WTC11 (cell line): Measurements from ENCODE around the gene TLR7. TPM values are rescaled to one million over a fixed set of nuclear protein-coding genes. Genes with fewer than 3 reads are reported as not detected.

Experiments
- ATAC-seq: fragments of 200-7000 bp; cut with Tn5 transposase; 2 replicates; pipeline ENCODE4 v1.10.0; 2021; ENCODE audit warnings: mild to moderate bottlenecking, moderate library complexity
- CTCF ChIA-PET: fragments of 300-600 bp; sonication (Branson Sonifier 250); formaldehyde crosslinking; loops from one replicate; lab custom pipeline; 2021; ENCODE audit warnings: antibody characterized with exemption; lab: Charles Lee
- POLR2A ChIA-PET: fragments of 350-600 bp; sonication (Branson Sonifier 250); formaldehyde crosslinking; loops from one replicate; lab custom pipeline; 2021; ENCODE audit warnings: antibody characterized with exemption; lab: Charles Lee
- DNase-seq: peaks from one replicate; pipeline ENCODE4 v3.0.0; 2021; ENCODE audit warnings: low spot score
- H3K27ac Mint-ChIP-seq: 2 replicates; pipeline ENCODE4 v1.8.0; 2021; ENCODE audit warnings: mixed read lengths
- H3K27me3 Mint-ChIP-seq: 2 replicates; pipeline ENCODE4 v1.8.0; 2021; ENCODE audit warnings: low read depth, mild to moderate bottlenecking, moderate library complexity, mixed read lengths
- H3K36me3 Mint-ChIP-seq: 2 replicates; pipeline ENCODE4 v1.8.0; 2021; ENCODE audit warnings: mixed read lengths
- H3K4me1 Mint-ChIP-seq: 2 replicates; pipeline ENCODE4 v1.8.0; 2022; ENCODE audit warnings: mixed read lengths
- H3K4me3 Mint-ChIP-seq: 2 replicates; pipeline ENCODE4 v1.8.0; 2021; ENCODE audit warnings: mild to moderate bottlenecking, moderate library complexity, mixed read lengths
- H3K9me3 Mint-ChIP-seq: 2 replicates; pipeline ENCODE4 v1.8.0; 2021; ENCODE audit warnings: mixed read lengths
- AFF4 ChIP-seq: sonication (generic); formaldehyde crosslinking; IDR thresholded peaks from 2 replicates; pipeline ENCODE4 v1.8.1; 2023; ENCODE audit warnings: mild to moderate bottlenecking, missing genetic modification reagents, borderline replicate concordance
- ATF1 ChIP-seq: sonication (generic); formaldehyde crosslinking; IDR thresholded peaks from 2 replicates; pipeline ENCODE4 v1.8.1; 2023; ENCODE audit warnings: mild to moderate bottlenecking, moderate library complexity, missing genetic modification reagents
- E2F4 ChIP-seq: sonication (generic); formaldehyde crosslinking; IDR thresholded peaks from 2 replicates; pipeline ENCODE4 v1.8.1; 2022; ENCODE audit warnings: low read depth, mild to moderate bottlenecking, moderate library complexity, missing genetic modification reagents, borderline replicate concordance
- EMX1 ChIP-seq: fragments of 250-450 bp; sonication (Bioruptor Pico); IDR thresholded peaks from 2 replicates; pipeline ENCODE4 v1.8.0; 2021; ENCODE audit warnings: mild to moderate bottlenecking
- FOXJ3 ChIP-seq: sonication (generic); formaldehyde crosslinking; IDR thresholded peaks from 2 replicates; pipeline ENCODE4 v1.9.0; 2021; ENCODE audit warnings: missing genetic modification reagents, mild to moderate bottlenecking, borderline replicate concordance
- FOXP1 ChIP-seq: sonication (generic); formaldehyde crosslinking; IDR thresholded peaks from 2 replicates; pipeline ENCODE4 v1.8.0; 2022; ENCODE audit warnings: missing genetic modification reagents, mild to moderate bottlenecking, moderate library complexity, borderline replicate concordance
- FOXP4 ChIP-seq: sonication (generic); formaldehyde crosslinking; IDR thresholded peaks from 2 replicates; pipeline ENCODE4 v1.8.0; 2022; ENCODE audit warnings: mild to moderate bottlenecking, missing genetic modification reagents
- GRHL2 ChIP-seq: fragments of 250-450 bp; sonication (Bioruptor Pico); IDR thresholded peaks from 2 replicates; pipeline ENCODE4 v1.8.0; 2022; ENCODE audit warnings: mild to moderate bottlenecking, moderate library complexity; ENCODE audit not compliant: insufficient replicate concordance, severe bottlenecking
- IRF2 ChIP-seq: sonication (generic); formaldehyde crosslinking; IDR thresholded peaks from 2 replicates; pipeline ENCODE4 v1.8.0; 2022; ENCODE audit warnings: low read depth, missing genetic modification reagents, borderline replicate concordance
- JAZF1 ChIP-seq: fragments of 250-450 bp; sonication (Bioruptor Pico); IDR thresholded peaks from 2 replicates; pipeline ENCODE4 v1.9.0; 2021; ENCODE audit warnings: moderate library complexity, mild to moderate bottlenecking, inconsistent platforms
- NFE2L1 ChIP-seq: sonication (generic); formaldehyde crosslinking; IDR thresholded peaks from 2 replicates; pipeline ENCODE4 v1.8.1; 2023; ENCODE audit warnings: missing genetic modification reagents
- SMAD3 ChIP-seq: sonication (generic); formaldehyde crosslinking; IDR thresholded peaks from 2 replicates; pipeline ENCODE4 v1.8.0; 2022; ENCODE audit warnings: missing genetic modification reagents, mild to moderate bottlenecking, borderline replicate concordance
- ZNF232 ChIP-seq: sonication (generic); formaldehyde crosslinking; IDR thresholded peaks from 2 replicates; pipeline ENCODE4 v1.8.0; 2022; ENCODE audit warnings: mild to moderate bottlenecking, missing genetic modification reagents
- ZNF281 ChIP-seq: sonication (generic); formaldehyde crosslinking; IDR thresholded peaks from 2 replicates; pipeline ENCODE4 v1.8.0; 2023; ENCODE audit warnings: mild to moderate bottlenecking, missing genetic modification reagents
- ZNF317 ChIP-seq: sonication (generic); formaldehyde crosslinking; IDR thresholded peaks from 2 replicates; pipeline ENCODE4 v1.8.1; 2023; ENCODE audit warnings: low read depth, mild to moderate bottlenecking, moderate library complexity, missing genetic modification reagents, borderline replicate concordance
- ZNF512 ChIP-seq: sonication (generic); formaldehyde crosslinking; IDR thresholded peaks from 2 replicates; pipeline ENCODE4 v1.8.1; 2022; ENCODE audit warnings: missing genetic modification reagents, borderline replicate concordance
- ZSCAN18 ChIP-seq: fragments of 250-450 bp; sonication (Bioruptor Pico); IDR thresholded peaks from 2 replicates; pipeline ENCODE4 v2.1.2; 2022; ENCODE audit warnings: mild to moderate bottlenecking, moderate library complexity
- total RNA-seq: library from RNA; stranded (reverse); gene quantifications from 3 replicates; pipeline ENCODE4 v1.2.3, GENCODE V29; 2021

The TLR7 gene
- total RNA-seq, 1 experiment from 2014 or later, result not detected

GRCh38 chrX:12920990-12921389 is 54.1 kb downstream of the TLR7 start (continued):
- TF ChIP-seq ZNF281 (CRISPR knock-in tag), result no peak

- ATAC-seq (no peak), DNase-seq (no peak)
- Mint-ChIP-seq H3K9me3 (peaks cover 10% of the 10 kb centered on the region), H3K27me3 (no peaks in the 10 kb centered on the region), H3K27ac (no peak overlapping the region), H3K36me3 (no peaks in the 10 kb centered on the region), H3K4me3 (no peak overlapping the region), H3K4me1 (no peaks in the 10 kb centered on the region; the same call in 1 of the 2 replicates)
- no peak for TF ChIP-seq JAZF1 (CRISPR knock-in tag)
- ChIA-PET POLR2A (interaction anchor here (0.6 kb wide), 1 partner anchor 1127 kb away, joined by 3 read pairs; no protein-coding TSS in a partner anchor), CTCF (interaction anchor here (0.8 to 1.3 kb wide), 2 partner anchors 24 to 25 kb away, joined by 3 to 4 read pairs; no protein-coding TSS in a partner anchor)
Observed at GRCh38 chrX:12921886-12922598, 55.2 kb downstream of the TLR7 start.

- Mint-ChIP-seq H3K27me3 (no peaks in the 10 kb centered on the region), H3K9me3 (peaks cover 10% of the 10 kb centered on the region), H3K4me1 (no peaks in the 10 kb centered on the region), H3K36me3 (no peaks in the 10 kb centered on the region), H3K27ac (no peak overlapping the region), H3K4me3 (no peak overlapping the region)
- CTCF ChIA-PET, result interaction anchor here (0.8 to 1.3 kb wide), 2 partner anchors 24 to 25 kb away, joined by 3 to 4 read pairs; no protein-coding TSS in a partner anchor
- no peak for ATAC-seq
- POLR2A ChIA-PET, result no interaction called here
- DNase-seq, result no peak
- no peak for TF ChIP-seq ZNF317 (CRISPR knock-in tag)
- no peak for TF ChIP-seq ATF1 (CRISPR knock-in tag)
- no peak for TF ChIP-seq ZNF232
- no peak for TF ChIP-seq E2F4 (CRISPR knock-in tag)
- TF ChIP-seq ZSCAN18, result no peak
- no peak for TF ChIP-seq SMAD3 (CRISPR knock-in tag)
- TF ChIP-seq ZNF512 (CRISPR knock-in tag), result no peak
- no peak for TF ChIP-seq JAZF1 (CRISPR knock-in tag)
- TF ChIP-seq FOXP1 (CRISPR knock-in tag), result no peak
- no peak for TF ChIP-seq FOXP4 (CRISPR knock-in tag)
- no peak for TF ChIP-seq GRHL2 (CRISPR knock-in tag)
- no peak for TF ChIP-seq IRF2 (CRISPR knock-in tag)
- no peak for TF ChIP-seq EMX1
- TF ChIP-seq FOXJ3, result no peak
- no peak for TF ChIP-seq AFF4 (CRISPR knock-in tag)
- TF ChIP-seq NFE2L1 (CRISPR knock-in tag), result no peak
Observed at GRCh38 chrX:12922599-12922919, 55.7 kb downstream of the TLR7 start.
